Measurements from ENCODE around the gene IL36RN.
A peak's percentile ranks its signal among the peaks of the same experiment; 100 is the strongest.

Gene IL36RN

GRCh38 chr2:113102133-113102532, 43.1 kb downstream of the IL36RN start:
- DNase-seq (ENCODE audit: low read depth in 2 of 2): no peak

- no peak for DNase-seq (ENCODE audit: low read depth in 2 of 2)
Measured at GRCh38 chr2:113103277-113103676, 44.3 kb downstream of the IL36RN start.

- no peak for DNase-seq (ENCODE audit: low read depth in 2 of 2)
Measured at GRCh38 chr2:113104054-113104611, 45.1 kb downstream of the IL36RN start.

GRCh38 chr2:113105047-113105785, 46.2 kb downstream of the IL36RN start:
- peak in 1 of 2 donors; percentile 29 for DNase-seq (ENCODE audit: low read depth in 2 of 2)

GRCh38 chr2:113111121-113111520, 52.1 kb downstream of the IL36RN start:
- no peak for DNase-seq (ENCODE audit: low read depth in 2 of 2)

GRCh38 chr2:113111823-113112287, 52.9 kb downstream of the IL36RN start:
- DNase-seq (ENCODE audit: low read depth in 2 of 2): no peak

GRCh38 chr2:113112441-113112840, 53.4 kb downstream of the IL36RN start:
- no peak for DNase-seq (ENCODE audit: low read depth in 2 of 2)

- no peak for DNase-seq (ENCODE audit: low read depth in 2 of 2)
Measured at GRCh38 chr2:113112871-113113270, 53.9 kb downstream of the IL36RN start.

- no peak for DNase-seq (ENCODE audit: low read depth in 2 of 2)
Measured at GRCh38 chr2:113113807-113114206, 54.8 kb downstream of the IL36RN start.
